OCI-LY1 (cell line): ENCODE data around the gene MGAT3.

ENCODE experiments used
- H2AFZ ChIP-seq: fragments of 200-600 bp; sonication (generic), shearing (Covaris generic); 2 replicates; pipeline ENCODE4 v1.6.0; 2014; ENCODE audit warnings: antibody characterized with exemption, mild to moderate bottlenecking, low read length
- H3F3A ChIP-seq: fragments of 200-600 bp; sonication (generic), shearing (Covaris generic); 2 replicates; pipeline ENCODE4 v1.6.0; 2014; ENCODE audit warnings: mild to moderate bottlenecking, antibody characterized with exemption, low read length, moderate library complexity; ENCODE audit not compliant: insufficient read depth
- H3K27ac ChIP-seq: fragments of 200-600 bp; sonication (generic); 2 replicates; pipeline ENCODE4 v1.5.1; 2014; ENCODE audit warnings: low read length, mixed run types, mild to moderate bottlenecking, low read depth; ENCODE audit not compliant: poor library complexity, severe bottlenecking
- H3K27me3 ChIP-seq: fragments of 200-600 bp; sonication (generic); 2 replicates; pipeline ENCODE4 v1.6.0; 2014; ENCODE audit warnings: antibody characterized with exemption, mild to moderate bottlenecking, low read length, moderate library complexity; ENCODE audit not compliant: insufficient read depth
- H3K36me3 ChIP-seq: fragments of 200-600 bp; sonication (generic); 2 replicates; pipeline ENCODE4 v1.6.1; 2014; ENCODE audit warnings: mild to moderate bottlenecking, antibody characterized with exemption, low read length, moderate library complexity, mixed read lengths; ENCODE audit not compliant: insufficient read depth
- H3K4me1 ChIP-seq: fragments of 200-600 bp; sonication (generic); 2 replicates; pipeline ENCODE4 v1.5.1; 2014; ENCODE audit warnings: mild to moderate bottlenecking, low read length, moderate library complexity; ENCODE audit not compliant: insufficient read depth, severe bottlenecking
- H3K4me2 ChIP-seq: fragments of 200-600 bp; sonication (generic), shearing (Covaris generic); 2 replicates; pipeline ENCODE4 v1.6.1; 2014; ENCODE audit warnings: low read length
- H3K4me3 ChIP-seq: fragments of 200-600 bp; sonication (generic); 2 replicates; pipeline ENCODE4 v1.5.1; 2014; ENCODE audit warnings: low read length, low read depth, mild to moderate bottlenecking, mixed read lengths; ENCODE audit not compliant: poor library complexity, severe bottlenecking
- H3K79me2 ChIP-seq: fragments of 200-600 bp; shearing (Covaris generic); 2 replicates; pipeline ENCODE4 v1.6.1; 2016; ENCODE audit warnings: mixed run types, low read length, mixed read lengths; ENCODE audit not compliant: insufficient read depth
- H3K9ac ChIP-seq: fragments of 200-600 bp; sonication (generic), shearing (Covaris generic); 2 replicates; pipeline ENCODE4 v1.6.1; 2014; ENCODE audit warnings: mild to moderate bottlenecking, low read length, mixed read lengths
- H3K9me2 ChIP-seq: fragments of 200-600 bp; sonication (generic), shearing (Covaris generic); 2 replicates; pipeline ENCODE4 v1.6.1; 2014; ENCODE audit warnings: low read depth, mild to moderate bottlenecking, low read length, mixed read lengths
- H3K9me3 ChIP-seq: fragments of 200-600 bp; shearing (Covaris generic); 2 replicates; pipeline ENCODE4 v1.6.1; 2014; ENCODE audit warnings: low read length, mixed read lengths
- H4K20me1 ChIP-seq: fragments of 200-600 bp; sonication (generic), shearing (Covaris generic); 2 replicates; pipeline ENCODE4 v1.6.0; 2016; ENCODE audit warnings: mild to moderate bottlenecking, low read length; ENCODE audit not compliant: insufficient read depth
- EZH2 ChIP-seq: fragments of 200-600 bp; sonication (generic), shearing (Covaris generic); IDR thresholded peaks from 2 replicates; pipeline ENCODE4 v1.8.0; 2017; ENCODE audit warnings: borderline replicate concordance, mixed run types, mild to moderate bottlenecking, antibody characterized with exemption, low read length, moderate library complexity, mixed read lengths
- TF ChIP-seq, protein P1 (sequence below): fragments of 200-600 bp; sonication (generic), shearing (Covaris generic); IDR thresholded peaks from 2 replicates; pipeline ENCODE4 v1.5.1; 2017; ENCODE audit warnings: mild to moderate bottlenecking, antibody characterized with exemption, low read length, moderate library complexity, mixed read lengths

The MGAT3 gene

DNA sequence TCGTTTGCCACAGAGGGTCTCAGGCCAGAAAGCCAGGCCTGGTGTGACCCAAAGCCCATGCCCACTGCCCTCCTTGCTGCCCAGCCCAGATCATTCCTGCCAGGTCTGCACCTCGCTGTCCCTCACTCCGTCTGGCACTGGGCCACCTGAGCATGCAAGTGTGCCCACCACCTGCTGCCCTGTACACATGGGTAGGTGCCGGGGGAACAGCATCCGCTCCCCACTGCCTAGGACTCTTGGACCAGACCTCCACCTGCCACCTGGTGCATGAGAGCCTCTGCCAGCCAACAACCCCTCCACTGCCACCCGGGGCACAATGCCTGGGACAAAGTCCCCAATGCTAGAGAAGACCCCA, 12.5 kb downstream of the MGAT3 start:
- H3K9me2 ChIP-seq: no peaks in the 10 kb centered on the region
- H3K4me1 ChIP-seq: peaks cover 89% of the 10 kb centered on the region
- peaks cover 23% of the 10 kb centered on the region; the same call in 1 of the 2 replicates for H3K36me3 ChIP-seq
- no peaks in the 10 kb centered on the region for H4K20me1 ChIP-seq
- H3F3A ChIP-seq: no peaks in the 10 kb centered on the region
- peak overlapping the region; percentile 37 for H3K4me3 ChIP-seq
- H3K27me3 ChIP-seq: no peaks in the 10 kb centered on the region
- TF ChIP-seq, protein P1, sequence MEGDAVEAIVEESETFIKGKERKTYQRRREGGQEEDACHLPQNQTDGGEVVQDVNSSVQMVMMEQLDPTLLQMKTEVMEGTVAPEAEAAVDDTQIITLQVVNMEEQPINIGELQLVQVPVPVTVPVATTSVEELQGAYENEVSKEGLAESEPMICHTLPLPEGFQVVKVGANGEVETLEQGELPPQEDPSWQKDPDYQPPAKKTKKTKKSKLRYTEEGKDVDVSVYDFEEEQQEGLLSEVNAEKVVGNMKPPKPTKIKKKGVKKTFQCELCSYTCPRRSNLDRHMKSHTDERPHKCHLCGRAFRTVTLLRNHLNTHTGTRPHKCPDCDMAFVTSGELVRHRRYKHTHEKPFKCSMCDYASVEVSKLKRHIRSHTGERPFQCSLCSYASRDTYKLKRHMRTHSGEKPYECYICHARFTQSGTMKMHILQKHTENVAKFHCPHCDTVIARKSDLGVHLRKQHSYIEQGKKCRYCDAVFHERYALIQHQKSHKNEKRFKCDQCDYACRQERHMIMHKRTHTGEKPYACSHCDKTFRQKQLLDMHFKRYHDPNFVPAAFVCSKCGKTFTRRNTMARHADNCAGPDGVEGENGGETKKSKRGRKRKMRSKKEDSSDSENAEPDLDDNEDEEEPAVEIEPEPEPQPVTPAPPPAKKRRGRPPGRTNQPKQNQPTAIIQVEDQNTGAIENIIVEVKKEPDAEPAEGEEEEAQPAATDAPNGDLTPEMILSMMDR: no peak
- no peak for TF ChIP-seq EZH2
- peak overlapping the region; percentile 46; the same call in 1 of the 2 replicates for H3K9ac ChIP-seq
- H3K79me2 ChIP-seq: peaks cover 7% of the 10 kb centered on the region; the same call in 1 of the 2 replicates
- H3K4me2 ChIP-seq: peak overlapping the region; percentile 52
- peak overlapping the region; percentile 98 for H3K27ac ChIP-seq
- H2AFZ ChIP-seq: no peak overlapping the region
- no peaks in the 10 kb centered on the region for H3K9me3 ChIP-seq

DNA sequence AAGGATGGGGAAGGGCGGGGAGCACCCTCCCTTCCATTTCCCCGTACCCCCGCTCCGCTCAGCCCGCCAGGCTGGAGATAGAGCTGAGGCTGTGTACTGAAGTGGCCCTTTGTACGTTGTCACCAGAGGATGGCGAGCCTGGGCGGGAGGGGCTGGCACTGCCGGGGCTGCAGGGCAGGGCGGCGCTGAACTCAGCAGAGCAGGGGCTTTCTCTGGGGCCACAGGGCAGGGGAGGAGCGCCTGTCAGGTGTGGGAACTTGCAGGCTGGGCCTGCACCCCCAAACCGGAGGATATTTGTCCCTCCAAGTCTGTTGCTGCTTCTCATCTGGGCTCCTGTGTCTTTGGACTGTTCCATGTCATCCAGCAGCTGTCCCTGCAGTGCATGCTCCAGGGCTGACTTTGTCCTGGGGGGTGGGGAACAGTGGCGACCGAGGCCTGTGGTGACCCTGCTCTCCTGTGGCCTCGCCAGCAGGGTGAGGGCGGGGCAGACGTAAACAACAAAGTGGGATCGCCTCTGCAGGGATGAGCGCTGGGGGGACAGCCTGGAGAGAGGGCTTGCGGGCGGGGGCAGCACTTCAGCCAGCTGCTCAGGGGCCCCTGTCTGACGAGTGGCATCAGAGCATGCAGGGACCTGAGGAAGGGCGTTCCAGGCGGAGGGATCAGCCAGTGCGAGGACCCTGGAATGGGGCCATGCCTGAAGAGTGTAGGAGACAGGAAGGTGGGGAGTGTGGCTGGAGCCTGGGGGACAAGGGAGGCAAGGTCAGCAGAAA, 13.1 kb downstream of the MGAT3 start:
- H2AFZ ChIP-seq: no peak overlapping the region
- H3K4me3 ChIP-seq: peak overlapping the region; percentile 37
- peak overlapping the region; percentile 46; the same call in 1 of the 2 replicates for H3K9ac ChIP-seq
- no peaks in the 10 kb centered on the region for H4K20me1 ChIP-seq
- no peaks in the 10 kb centered on the region for H3F3A ChIP-seq
- no peaks in the 10 kb centered on the region for H3K9me2 ChIP-seq
- H3K4me1 ChIP-seq: peaks cover 83% of the 10 kb centered on the region
- TF ChIP-seq, protein P1: no peak
- H3K36me3 ChIP-seq: peaks cover 28% of the 10 kb centered on the region; the same call in 1 of the 2 replicates
- H3K9me3 ChIP-seq: no peaks in the 10 kb centered on the region
- peaks cover 7% of the 10 kb centered on the region; the same call in 1 of the 2 replicates for H3K79me2 ChIP-seq
- peak overlapping the region; percentile 98 for H3K27ac ChIP-seq
- peak overlapping the region; percentile 52 for H3K4me2 ChIP-seq
- no peaks in the 10 kb centered on the region for H3K27me3 ChIP-seq

DNA sequence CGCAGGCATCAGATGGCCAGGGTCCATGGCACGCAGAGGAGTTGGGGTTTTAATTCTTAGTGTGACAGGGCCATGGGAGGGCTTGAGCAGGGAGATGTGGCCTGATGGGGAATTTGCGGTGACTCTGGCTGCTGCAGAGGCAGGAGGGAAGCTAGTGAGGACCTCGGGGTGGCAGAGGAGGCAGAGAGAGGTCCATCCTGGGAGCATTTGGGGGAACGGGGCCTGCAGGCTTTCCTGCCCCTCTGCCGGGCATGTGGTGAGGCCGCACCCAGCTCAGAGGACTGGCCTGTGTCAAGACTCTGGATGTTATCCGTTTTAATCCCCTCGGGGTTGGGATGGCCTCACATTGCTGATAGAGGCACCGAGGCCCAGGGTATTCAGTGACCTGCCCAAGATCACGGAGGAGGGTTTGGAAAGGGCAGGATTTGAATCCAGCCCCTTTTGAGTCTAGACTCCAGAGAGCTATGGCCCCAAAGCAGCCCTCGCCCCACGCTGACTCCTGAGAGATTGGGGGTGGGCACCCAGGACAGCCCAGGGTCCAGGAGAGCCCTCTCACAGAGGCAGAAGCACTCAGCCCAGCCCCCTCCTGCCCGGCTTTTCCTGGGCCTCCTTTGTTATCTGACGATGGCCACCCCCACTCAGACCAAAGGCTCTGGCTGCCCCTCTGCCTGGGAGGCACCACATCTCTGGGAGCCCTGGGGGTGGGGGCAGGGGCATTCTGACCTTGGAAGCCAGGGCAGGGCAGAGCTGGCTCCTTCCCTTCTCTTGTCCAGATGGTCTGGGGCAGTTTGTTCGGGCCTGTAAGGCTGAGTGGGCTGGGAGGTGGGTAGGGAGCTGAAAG, 13.9 kb downstream of the MGAT3 start:
- Histone ChIP-seq H3K9me3 (no peaks in the 10 kb centered on the region), H3K36me3 (peaks cover 36% of the 10 kb centered on the region; the same call in 1 of the 2 replicates), H4K20me1 (no peaks in the 10 kb centered on the region), H2AFZ (no peak overlapping the region), H3K79me2 (peaks cover 7% of the 10 kb centered on the region; the same call in 1 of the 2 replicates), H3K4me2 (peak overlapping the region; percentile 52), H3F3A (no peaks in the 10 kb centered on the region), H3K4me1 (peaks cover 75% of the 10 kb centered on the region), H3K9ac (peak overlapping the region; percentile 46; the same call in 1 of the 2 replicates), H3K9me2 (no peaks in the 10 kb centered on the region), H3K27ac (peak overlapping the region; percentile 98), H3K4me3 (peak overlapping the region; percentile 18), H3K27me3 (no peaks in the 10 kb centered on the region)
- TF ChIP-seq, protein P1: no peak
- no peak for TF ChIP-seq EZH2
